Large intestine (tissue), 3 donors: Measurements from ENCODE around the gene LMX1A. TPM values are rescaled to one million over a fixed set of nuclear protein-coding genes. Genes with fewer than 3 reads are reported as not detected.

Source experiments
- DNase-seq, 2 donors: peaks; one replicate each; pipeline versions ENCODE4 v3.0.0 to v3.0.0-alpha.2; 2013
- H3K27ac ChIP-seq: one replicate; pipeline ENCODE4 v1.5.1; 2013; ENCODE audit warnings: low read length
- H3K27me3 ChIP-seq: 2 replicates; pipeline ENCODE4 v1.6.1; 2013; ENCODE audit warnings: low read length; ENCODE audit not compliant: control insufficient read depth, insufficient read depth
- H3K36me3 ChIP-seq: 2 replicates; pipeline ENCODE4 v1.6.1; 2013; ENCODE audit warnings: low read length; ENCODE audit not compliant: control insufficient read depth, insufficient read depth
- H3K4me1 ChIP-seq: one replicate; pipeline ENCODE4 v1.6.1; 2013; ENCODE audit warnings: low read length; ENCODE audit not compliant: control insufficient read depth, insufficient read depth
- H3K4me3 ChIP-seq: one replicate; pipeline ENCODE4 v1.5.1; 2013; ENCODE audit warnings: low read length
- H3K9me3 ChIP-seq: one replicate; pipeline ENCODE4 v1.6.1; 2013; ENCODE audit warnings: mild to moderate bottlenecking, low read depth, low read length, moderate library complexity; ENCODE audit not compliant: control insufficient read depth
- WGBS: methylation state at CpG from one replicate; pipeline ENCODE4 v1.1.5; 2013; ENCODE audit warnings: low lambda C conversion rate; ENCODE audit not compliant: insufficient coverage; 5-methylcytosine and 5-hydroxymethylcytosine counted together
- polyA plus RNA-seq: library from polyadenylated mRNA; unstranded; fragments of 120-200 nt; gene quantifications from one replicate; pipeline ENCODE4 v1.2.1, GENCODE V29; 2013

The LMX1A gene
- polyA plus RNA-seq, 1 donor: 1.3 TPM

DNA sequence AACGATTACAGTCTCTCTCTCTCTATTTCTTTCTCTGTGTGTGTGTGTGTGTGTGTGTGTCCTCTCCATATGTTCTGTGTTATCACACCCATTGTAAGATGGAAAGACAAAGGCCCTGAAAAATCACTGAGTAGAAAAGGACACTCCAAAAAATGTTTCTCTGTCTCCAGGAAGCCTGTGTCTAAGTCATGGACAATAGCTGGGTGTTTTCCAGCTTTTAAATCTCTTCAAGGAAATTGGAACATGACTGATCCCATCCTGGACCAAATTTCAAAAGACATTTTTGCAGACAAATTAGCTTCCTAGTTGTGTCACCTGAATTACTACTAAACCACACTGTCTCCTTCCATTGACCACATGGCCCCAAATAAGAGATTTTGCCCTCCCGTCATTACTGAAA is 31.0 kb upstream of the LMX1A start:
- Histone ChIP-seq H3K36me3 (no peaks in the 10 kb centered on the region), H3K4me1 (no peaks in the 10 kb centered on the region), H3K27ac (no peak overlapping the region), H3K27me3 (peaks cover 33% of the 10 kb centered on the region), H3K4me3 (no peak overlapping the region), H3K9me3 (no peaks in the 10 kb centered on the region)
- DNase-seq: no peak
- WGBS: no CpG with 5 or more reads among the region's 2 CpGs

DNA sequence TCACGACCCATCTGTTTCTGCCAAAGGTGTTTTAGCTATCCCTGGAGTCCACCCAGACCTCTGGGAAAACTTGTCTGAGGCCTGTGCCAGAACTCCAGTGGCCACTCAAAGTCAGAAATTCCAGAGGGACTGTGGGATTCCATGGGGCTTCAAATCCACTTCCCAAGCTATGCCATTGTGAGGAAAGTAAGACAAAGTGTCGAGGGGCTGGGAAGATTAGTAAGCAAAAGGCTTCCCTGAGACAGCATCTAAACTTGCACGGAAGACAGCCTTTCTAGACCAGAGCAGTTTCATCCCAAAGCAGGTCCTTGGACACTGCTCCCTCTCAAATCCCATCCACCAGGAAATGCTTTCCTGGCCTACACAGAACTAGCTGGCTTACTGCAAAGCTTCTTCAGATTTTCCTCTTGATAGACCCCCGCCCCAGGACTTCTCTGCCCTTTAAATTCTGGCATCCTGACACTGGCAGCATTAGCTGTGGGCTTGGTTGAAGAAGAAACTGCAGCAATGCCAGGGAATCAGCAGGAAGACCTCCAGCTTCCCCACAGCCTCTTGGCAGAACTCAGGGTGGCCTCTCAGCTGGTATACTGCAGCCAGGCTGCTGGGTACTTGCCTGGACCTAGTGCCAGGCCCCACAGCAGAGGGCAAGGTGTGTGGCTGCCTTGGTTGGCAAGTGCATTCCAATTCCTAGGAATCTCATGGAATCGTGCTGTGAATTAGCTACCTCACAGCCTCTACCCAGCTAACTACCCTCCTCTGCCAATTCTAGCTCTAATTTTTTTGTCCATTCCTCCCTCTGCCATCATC is 27.3 kb upstream of the LMX1A start:
- no peaks in the 10 kb centered on the region for H3K9me3 ChIP-seq
- 100% methylated on average over 1 of the region's 5 CpGs for WGBS
- no peak for DNase-seq
- no peak overlapping the region for H3K27ac ChIP-seq
- peaks cover 23% of the 10 kb centered on the region for H3K27me3 ChIP-seq
- no peaks in the 10 kb centered on the region for H3K4me1 ChIP-seq
- H3K36me3 ChIP-seq: no peaks in the 10 kb centered on the region
- no peak overlapping the region for H3K4me3 ChIP-seq

DNA sequence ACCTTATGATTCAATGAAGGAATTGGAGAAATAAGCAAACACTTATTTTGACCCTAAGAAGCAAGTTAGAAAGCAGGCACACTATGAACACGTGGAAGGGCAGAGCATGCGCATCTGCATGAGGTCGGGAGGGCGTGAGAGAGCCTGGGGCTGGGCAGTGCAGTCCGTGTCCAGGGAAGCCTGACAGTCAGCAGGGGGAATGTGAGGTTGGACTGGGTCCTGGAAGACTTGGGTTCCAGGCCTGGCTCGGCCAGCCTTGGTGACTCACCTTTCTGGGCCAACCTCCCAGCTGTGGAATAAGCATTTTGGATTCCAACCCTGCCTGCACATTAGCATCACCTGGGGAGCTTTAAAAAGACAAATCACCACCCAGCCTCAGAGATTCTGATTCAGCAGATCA is 26.6 kb upstream of the LMX1A start:
- WGBS: no CpG with 5 or more reads among the region's 6 CpGs
- no peak for DNase-seq
- Histone ChIP-seq H3K27me3 (peaks cover 21% of the 10 kb centered on the region), H3K9me3 (no peaks in the 10 kb centered on the region), H3K4me1 (no peaks in the 10 kb centered on the region), H3K36me3 (no peaks in the 10 kb centered on the region), H3K4me3 (no peak overlapping the region), H3K27ac (no peak overlapping the region)

DNA sequence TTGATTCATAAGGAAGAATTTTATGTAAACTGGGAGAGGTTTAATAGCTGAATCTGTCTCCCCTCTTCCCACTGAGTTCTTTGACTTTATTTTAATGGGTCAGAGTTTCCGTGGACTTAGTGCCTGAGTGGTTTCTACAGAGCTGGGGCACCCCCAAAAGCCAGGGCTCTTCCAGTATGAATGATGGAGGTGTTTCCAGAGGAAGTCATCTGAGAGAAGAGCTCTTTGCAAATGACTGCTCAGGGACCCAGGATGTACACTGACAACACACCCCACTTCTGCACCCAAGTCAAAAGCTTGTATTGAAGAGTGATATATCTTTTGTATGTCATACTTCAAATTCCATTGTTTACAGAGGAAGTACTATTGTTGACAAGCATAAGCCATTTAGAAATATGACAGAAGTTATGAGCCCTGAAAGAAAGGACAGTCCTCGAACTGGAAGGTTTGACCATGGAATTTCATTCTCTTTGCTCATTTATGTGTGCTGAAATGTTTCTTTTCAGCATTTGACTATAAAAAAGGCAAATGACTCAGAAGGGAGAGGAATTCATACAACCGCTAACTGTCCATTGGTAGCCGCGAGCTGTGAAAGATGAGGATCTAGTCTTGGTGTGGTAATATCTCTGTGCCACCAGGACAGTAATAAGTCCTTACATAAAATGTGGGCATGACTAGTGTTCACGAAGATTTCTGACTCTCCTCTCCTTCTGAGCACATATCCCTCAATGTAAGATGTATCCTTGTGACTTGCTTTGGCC is 25.4 kb upstream of the LMX1A start:
- no peak overlapping the region for H3K4me3 ChIP-seq
- DNase-seq: no peak
- H3K27ac ChIP-seq: no peak overlapping the region
- H3K27me3 ChIP-seq: peaks cover 19% of the 10 kb centered on the region
- no peaks in the 10 kb centered on the region for H3K4me1 ChIP-seq
- no peaks in the 10 kb centered on the region for H3K36me3 ChIP-seq
- WGBS: 86% methylated on average over 2 of the region's 6 CpGs
- no peaks in the 10 kb centered on the region for H3K9me3 ChIP-seq

DNA sequence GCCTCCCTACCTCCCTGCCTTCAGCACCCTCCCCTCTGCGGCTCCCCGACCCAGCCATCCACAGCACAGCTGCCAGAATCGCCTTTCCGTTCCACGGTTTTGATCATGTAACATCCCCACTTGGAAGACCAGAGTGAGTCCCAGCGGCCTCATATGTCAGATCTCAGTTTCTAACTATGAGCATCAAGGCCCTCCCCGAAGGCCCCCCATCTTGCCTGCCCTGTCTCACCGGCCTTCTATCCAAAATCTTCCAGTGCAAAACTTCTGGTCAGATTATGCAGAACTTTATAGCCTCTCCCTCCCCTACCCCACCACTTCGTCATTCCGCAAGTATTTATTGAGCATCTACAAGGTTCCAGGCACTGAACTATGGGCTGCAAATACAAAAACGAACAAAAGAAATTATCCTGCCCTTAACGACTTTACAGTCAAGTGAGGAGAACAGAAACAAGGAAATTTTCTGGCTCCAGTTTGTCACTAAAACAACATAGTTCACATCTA is 20.3 kb upstream of the LMX1A start:
- H3K36me3 ChIP-seq: no peaks in the 10 kb centered on the region
- H3K27ac ChIP-seq: no peak overlapping the region
- 20% methylated on average over 1 of the region's 12 CpGs for WGBS
- H3K27me3 ChIP-seq: peaks cover 19% of the 10 kb centered on the region
- DNase-seq: no peak
- peaks cover 7% of the 10 kb centered on the region for H3K4me1 ChIP-seq
- H3K4me3 ChIP-seq: peak overlapping the region; percentile 37
- H3K9me3 ChIP-seq: no peaks in the 10 kb centered on the region

DNA sequence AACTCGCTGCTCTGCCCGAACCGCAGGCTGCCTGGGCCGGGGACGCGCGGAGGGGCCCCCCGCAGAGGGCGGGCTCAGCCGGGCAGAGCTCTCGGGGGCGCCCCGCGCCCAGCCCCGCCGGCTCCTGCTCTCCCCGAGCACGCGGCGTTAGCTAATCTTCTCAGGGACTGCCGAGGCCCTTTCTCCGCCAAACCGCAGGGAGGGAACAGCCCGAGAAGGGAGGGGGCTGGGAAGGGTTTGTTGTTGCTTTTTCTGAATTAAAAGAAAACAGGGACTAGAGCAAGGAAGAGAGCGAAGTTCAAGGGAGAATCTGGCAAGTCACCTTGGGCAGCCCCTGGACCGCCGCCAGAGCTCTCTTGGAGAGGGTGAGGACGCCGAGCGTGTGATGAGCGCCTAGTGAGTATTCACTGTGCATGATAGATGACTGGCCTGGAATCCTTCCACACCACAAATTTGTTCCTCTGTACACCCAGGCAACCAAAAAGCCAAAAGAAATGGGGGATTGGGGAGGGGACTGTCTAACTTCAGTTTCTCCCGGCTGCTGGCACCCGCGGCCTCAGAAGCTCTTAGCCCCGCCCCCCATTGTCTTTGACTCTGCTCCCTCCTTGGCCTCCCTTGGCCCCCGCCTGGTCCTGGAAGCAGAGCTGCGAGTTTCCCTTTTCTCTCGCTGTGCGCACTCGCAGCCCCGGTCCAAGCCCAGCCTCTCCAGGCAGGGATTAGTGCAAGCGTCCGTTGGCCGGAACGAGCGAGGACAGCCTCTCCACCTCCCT is 19.7 kb upstream of the LMX1A start:
- Histone ChIP-seq H3K27me3 (peaks cover 19% of the 10 kb centered on the region), H3K9me3 (no peaks in the 10 kb centered on the region), H3K27ac (peak overlapping the region; percentile 55), H3K4me3 (peak overlapping the region; percentile 37), H3K4me1 (peaks cover 7% of the 10 kb centered on the region), H3K36me3 (no peaks in the 10 kb centered on the region)
- WGBS: no CpG with 5 or more reads among the region's 46 CpGs
- DNase-seq: peak; percentile 52 to 73

DNA sequence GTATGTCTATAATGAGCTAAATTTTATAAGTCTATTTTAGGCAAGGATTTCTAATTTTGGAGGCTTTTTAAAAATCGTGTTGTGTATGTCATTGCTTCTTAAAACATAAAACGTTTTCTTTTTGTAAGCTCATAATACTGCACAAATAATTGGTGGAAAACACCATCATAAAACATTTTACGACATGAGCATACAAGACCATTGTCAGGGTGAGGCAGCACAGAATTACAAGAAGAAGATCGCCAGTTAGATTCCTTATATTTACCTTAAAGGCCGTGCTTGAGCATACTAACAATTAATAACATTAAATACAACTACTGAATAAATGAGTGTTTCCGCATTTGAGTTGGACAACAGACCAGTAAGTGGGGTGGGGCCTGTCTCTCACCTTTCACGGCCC is 19.1 kb upstream of the LMX1A start:
- 50% methylated on average over 1 of the region's 7 CpGs for WGBS
- no peak for DNase-seq
- Histone ChIP-seq H3K9me3 (no peaks in the 10 kb centered on the region), H3K27me3 (peaks cover 17% of the 10 kb centered on the region), H3K27ac (no peak overlapping the region), H3K4me3 (no peak overlapping the region), H3K36me3 (no peaks in the 10 kb centered on the region), H3K4me1 (peaks cover 7% of the 10 kb centered on the region)

DNA sequence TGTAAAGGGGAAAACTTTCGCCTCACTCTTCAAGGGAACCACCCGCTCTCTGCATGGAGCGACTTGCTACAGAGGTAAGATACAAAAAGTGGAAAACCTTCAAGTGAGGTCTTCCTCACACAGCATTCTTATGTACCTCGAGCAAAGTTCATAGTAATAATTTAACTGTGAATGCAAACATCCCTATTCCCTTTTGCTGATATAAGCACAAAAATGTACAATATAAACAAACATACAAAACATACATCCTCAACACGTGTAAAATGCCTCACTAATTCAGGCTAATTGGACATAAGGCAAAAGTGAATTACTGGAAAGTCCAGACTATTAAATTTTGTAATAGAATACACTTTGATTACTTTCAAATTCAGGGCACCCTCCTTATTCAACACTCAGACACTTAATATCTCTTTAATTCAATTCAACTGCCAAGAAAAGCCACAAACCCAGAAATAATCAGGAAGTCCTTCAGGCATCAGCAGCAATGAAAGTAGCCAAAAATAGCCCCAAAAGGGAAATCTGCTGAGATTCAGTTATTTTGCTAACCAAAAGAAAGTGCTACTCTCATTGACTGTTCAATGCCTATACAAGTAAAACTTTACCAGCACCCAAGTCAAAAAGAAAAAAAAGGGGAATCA is 15.2 kb upstream of the LMX1A start:
- Histone ChIP-seq H3K27ac (no peak overlapping the region), H3K9me3 (no peaks in the 10 kb centered on the region), H3K4me1 (peaks cover 7% of the 10 kb centered on the region), H3K4me3 (no peak overlapping the region), H3K36me3 (no peaks in the 10 kb centered on the region), H3K27me3 (peaks cover 24% of the 10 kb centered on the region)
- WGBS: 0% methylated on average over 2 of the region's 5 CpGs
- no peak for DNase-seq

DNA sequence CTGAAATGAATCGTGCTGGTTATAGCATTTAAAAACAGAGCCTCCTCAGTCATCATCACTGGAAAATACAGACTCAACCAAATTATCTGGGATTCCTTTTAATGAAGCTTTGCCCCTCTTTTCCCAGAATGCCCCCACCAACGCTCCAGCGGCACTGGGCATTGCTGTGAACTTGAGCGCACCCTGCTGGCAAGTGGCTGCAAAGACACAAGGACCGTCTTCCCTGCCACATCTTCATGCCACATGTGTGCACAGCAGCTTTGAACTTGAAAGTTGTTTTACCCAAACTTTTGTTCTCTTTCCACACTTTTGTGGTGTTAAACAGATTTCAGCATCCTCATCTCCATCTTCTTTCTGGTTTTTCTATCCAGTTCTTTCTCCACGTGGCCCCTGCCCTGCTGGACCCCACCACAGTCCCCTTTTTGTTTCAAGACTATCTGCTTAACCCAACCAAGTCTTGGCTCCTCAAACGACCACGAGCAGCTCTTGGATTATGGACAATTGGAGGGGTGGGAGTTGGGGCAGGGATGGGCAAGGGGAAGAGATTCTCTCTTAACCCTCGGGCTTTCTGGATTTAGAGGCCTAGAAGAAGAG is 12.8 kb upstream of the LMX1A start:
- Histone ChIP-seq H3K4me1 (no peaks in the 10 kb centered on the region), H3K27me3 (peaks cover 38% of the 10 kb centered on the region), H3K9me3 (no peaks in the 10 kb centered on the region), H3K27ac (no peak overlapping the region), H3K36me3 (no peaks in the 10 kb centered on the region), H3K4me3 (no peak overlapping the region)
- DNase-seq: no peak
- WGBS: 33% methylated on average over 1 of the region's 9 CpGs
